Liver (tissue), 9 donors: ENCODE measurements around the gene STX16. TPM values are rescaled to one million over a fixed set of nuclear protein-coding genes. Genes with fewer than 3 reads are reported as not detected.

Experiments used
- DNase-seq: peaks from one replicate; pipeline ENCODE4 v3.0.0-alpha.2; 2017; ENCODE audit warnings: low spot score
- H3K27ac ChIP-seq, 2 donors: one replicate each; pipeline ENCODE4 v1.7.0; 2013; ENCODE audit warnings: inconsistent platforms in 2 of 2, low read length in 2 of 2, control low read depth in 1 of 2, low read depth in 1 of 2, mild to moderate bottlenecking in 1 of 2
- H3K27me3 ChIP-seq, 4 donors: one replicate each; pipeline versions ENCODE4 v1.6.1 to v1.7.0; 2013; ENCODE audit warnings: low read length in 3 of 4, inconsistent platforms in 1 of 4, mild to moderate bottlenecking in 1 of 4, moderate library complexity in 1 of 4; ENCODE audit not compliant: control insufficient read depth in 4 of 4, insufficient read depth in 4 of 4
- H3K36me3 ChIP-seq, 4 donors: one replicate each; pipeline versions ENCODE4 v1.6.1 to v1.7.0; 2013; ENCODE audit warnings: low read length in 3 of 4, mild to moderate bottlenecking in 3 of 4, low read depth in 1 of 4, moderate library complexity in 1 of 4; ENCODE audit not compliant: control insufficient read depth in 4 of 4, insufficient read depth in 3 of 4
- H3K4me1 ChIP-seq, 4 donors: one replicate each; pipeline versions ENCODE4 v1.6.1 to v1.7.0; 2013; ENCODE audit warnings: low read length in 3 of 4, mild to moderate bottlenecking in 3 of 4, moderate library complexity in 1 of 4; ENCODE audit not compliant: control insufficient read depth in 4 of 4, insufficient read depth in 4 of 4
- H3K4me3 ChIP-seq, 3 donors: one replicate each; pipeline versions ENCODE4 v1.6.1 to v1.7.0; 2013; ENCODE audit warnings: low read length in 3 of 3, control low read depth in 1 of 3, low read depth in 1 of 3, mild to moderate bottlenecking in 1 of 3
- H3K9ac ChIP-seq, 2 donors: one replicate each; pipeline ENCODE4 v1.7.0; 2013; ENCODE audit warnings: low read length in 2 of 2, mild to moderate bottlenecking in 2 of 2, moderate library complexity in 2 of 2, control low read depth in 1 of 2, low read depth in 1 of 2
- H3K9me3 ChIP-seq, 4 donors: one replicate each; pipeline versions ENCODE4 v1.6.1 to v1.7.0; 2013; ENCODE audit warnings: low read length in 3 of 4; ENCODE audit not compliant: control insufficient read depth in 4 of 4
- CTCF ChIP-seq: fragments of 150-350 bp; IDR thresholded peaks from 2 replicates; pipeline ENCODE4 v1.5.1; 2017; ENCODE audit warnings: improper control_type of control experiment, low read depth, low read length; ENCODE audit not compliant: missing input control
- EGR1 ChIP-seq, 2 donors: IDR thresholded peaks; 2 replicates each; pipeline ENCODE4 v1.6.1; 2016 to 2018; ENCODE audit warnings: antibody characterized with exemption in 2 of 2, low read depth in 2 of 2
- FOXA1 ChIP-seq: IDR thresholded peaks from 2 replicates; pipeline ENCODE4 v1.6.1; 2016; ENCODE audit warnings: antibody characterized with exemption
- FOXA2 ChIP-seq: IDR thresholded peaks from 2 replicates; pipeline ENCODE4 v1.6.1; 2016; ENCODE audit warnings: antibody characterized with exemption
- GABPA ChIP-seq, 2 donors: IDR thresholded peaks in 1 of 2; conservative IDR thresholded peaks in 1 of 2; 2 replicates each; pipeline ENCODE4 v1.6.1; 2016; ENCODE audit warnings: antibody characterized with exemption in 2 of 2, mild to moderate bottlenecking in 1 of 2, moderate library complexity in 1 of 2
- HNF4A ChIP-seq, 2 donors: conservative IDR thresholded peaks; 2 replicates each; pipeline ENCODE4 v1.6.1; 2016; ENCODE audit warnings: antibody characterized with exemption in 2 of 2, mild to moderate bottlenecking in 2 of 2
- HNF4G ChIP-seq: IDR thresholded peaks from 2 replicates; pipeline ENCODE4 v1.6.1; 2016; ENCODE audit warnings: antibody characterized with exemption
- JUND ChIP-seq, 2 donors: IDR thresholded peaks; 2 replicates each; pipeline ENCODE4 v1.6.1; 2016; ENCODE audit warnings: antibody characterized with exemption in 2 of 2
- NR2F2 ChIP-seq: IDR thresholded peaks from 2 replicates; pipeline ENCODE4 v1.6.1; 2016; ENCODE audit warnings: antibody characterized with exemption
- RAD21 ChIP-seq, 2 donors: IDR thresholded peaks; 2 replicates each; pipeline ENCODE4 v1.6.1; 2016; ENCODE audit warnings: antibody characterized with exemption in 2 of 2, mild to moderate bottlenecking in 2 of 2
- RXRA ChIP-seq, 2 donors: IDR thresholded peaks; 2 replicates each; pipeline ENCODE4 v1.6.1; 2017 to 2018; ENCODE audit warnings: antibody characterized with exemption in 2 of 2, mild to moderate bottlenecking in 1 of 2
- SP1 ChIP-seq: IDR thresholded peaks from 2 replicates; pipeline ENCODE4 v1.6.1; 2018; ENCODE audit warnings: antibody characterized with exemption, mild to moderate bottlenecking
- TAF1 ChIP-seq: conservative IDR thresholded peaks from 2 replicates; pipeline ENCODE4 v1.6.1; 2016; ENCODE audit warnings: antibody characterized with exemption, mild to moderate bottlenecking
- YY1 ChIP-seq: IDR thresholded peaks from 2 replicates; pipeline ENCODE4 v1.6.1; 2016; ENCODE audit warnings: antibody characterized with exemption, mild to moderate bottlenecking
- WGBS: extraction: QIAGEN DNeasy Blood & Tissue Kit; methylation state at CpG from one replicate; pipeline ENCODE4 v1.1.7; 2013; 5-methylcytosine and 5-hydroxymethylcytosine counted together
- polyA plus RNA-seq, 2 donors: library from polyadenylated mRNA; stranded (reverse) in 1 of 2; unstranded in 1 of 2; fragments of 200-250 nt in 1 of 2; fragments of >200 nt in 1 of 2; fragmentation: Nextera tagmentation in 1 of 2; extraction: Ambion mirVana in 1 of 2; gene quantifications; one replicate each; pipeline versions ENCODE4 v1.2.1 to v1.2.3, GENCODE V29; 2013 to 2015
- total RNA-seq, 2 donors: library from RNA; depleted of rRNA; stranded (reverse); fragments of >200 nt; gene quantifications; one replicate each; pipeline ENCODE4 v1.2.3, GENCODE V29; 2014
- TF ChIP-seq, protein P1 (sequence below): IDR thresholded peaks from 2 replicates; pipeline ENCODE4 v1.6.1; 2016; ENCODE audit warnings: antibody characterized with exemption
- TF ChIP-seq, protein P2 (sequence below): IDR thresholded peaks from 2 replicates; pipeline ENCODE4 v1.6.1; 2016; ENCODE audit warnings: antibody characterized with exemption
- donor health status: healthy.
- donor health status: healthy.
- donor health status: healthy.
- donor health status: healthy.
- donor health status: healthy.

STX16 gene
- total and polyA plus RNA-seq, 4 donors = 8.5 to 32.5 (median 16.6) TPM

DNA sequence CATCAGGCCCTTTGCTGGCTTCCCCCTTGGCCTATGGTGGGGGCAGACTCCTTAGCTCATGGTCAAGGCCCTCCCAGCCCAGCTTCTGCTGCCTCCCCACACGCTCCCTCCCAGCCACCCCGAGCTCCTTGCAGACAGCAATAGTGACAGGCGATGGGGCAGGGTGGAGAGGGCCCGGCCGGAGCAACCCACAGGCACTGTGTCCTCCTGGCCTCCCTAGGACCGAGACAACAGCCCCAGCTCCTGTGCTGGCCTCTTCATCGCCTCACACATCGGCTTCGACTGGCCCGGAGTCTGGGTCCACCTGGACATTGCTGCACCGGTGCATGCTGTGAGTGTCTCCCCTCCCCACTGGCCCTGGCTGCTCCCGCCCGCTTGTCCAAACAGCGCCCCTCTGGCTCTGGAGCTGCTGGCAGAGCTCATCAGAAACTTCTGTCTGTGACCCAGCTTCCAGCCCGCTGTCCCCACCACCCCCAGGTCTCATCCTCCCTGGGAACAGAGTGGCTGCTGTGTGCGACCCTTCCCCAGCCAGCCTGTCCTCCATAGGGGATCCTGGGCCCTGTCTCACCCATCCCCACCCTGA is 63.3 kb downstream of the STX16 start:
- H3K27me3 ChIP-seq = no peaks in the 10 kb centered on the region
- H3K9ac ChIP-seq = no peak overlapping the region
- TF ChIP-seq GABPA (IDR thresholded peaks at IDR 0.05 in 1 of 2, conservative IDR thresholded peaks at IDR 0.05 in 1 of 2) = no peak
- no peak for TF ChIP-seq FOXA2
- TF ChIP-seq RXRA (IDR thresholded peaks at IDR 0.05) = no peak
- TF ChIP-seq, protein P1, sequence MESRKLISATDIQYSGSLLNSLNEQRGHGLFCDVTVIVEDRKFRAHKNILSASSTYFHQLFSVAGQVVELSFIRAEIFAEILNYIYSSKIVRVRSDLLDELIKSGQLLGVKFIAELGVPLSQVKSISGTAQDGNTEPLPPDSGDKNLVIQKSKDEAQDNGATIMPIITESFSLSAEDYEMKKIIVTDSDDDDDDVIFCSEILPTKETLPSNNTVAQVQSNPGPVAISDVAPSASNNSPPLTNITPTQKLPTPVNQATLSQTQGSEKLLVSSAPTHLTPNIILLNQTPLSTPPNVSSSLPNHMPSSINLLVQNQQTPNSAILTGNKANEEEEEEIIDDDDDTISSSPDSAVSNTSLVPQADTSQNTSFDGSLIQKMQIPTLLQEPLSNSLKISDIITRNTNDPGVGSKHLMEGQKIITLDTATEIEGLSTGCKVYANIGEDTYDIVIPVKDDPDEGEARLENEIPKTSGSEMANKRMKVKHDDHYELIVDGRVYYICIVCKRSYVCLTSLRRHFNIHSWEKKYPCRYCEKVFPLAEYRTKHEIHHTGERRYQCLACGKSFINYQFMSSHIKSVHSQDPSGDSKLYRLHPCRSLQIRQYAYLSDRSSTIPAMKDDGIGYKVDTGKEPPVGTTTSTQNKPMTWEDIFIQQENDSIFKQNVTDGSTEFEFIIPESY = no peak
- no peak for TF ChIP-seq TAF1
- no peak for TF ChIP-seq SP1
- TF ChIP-seq CTCF = no peak
- TF ChIP-seq HNF4G = no peak
- TF ChIP-seq, protein P2, sequence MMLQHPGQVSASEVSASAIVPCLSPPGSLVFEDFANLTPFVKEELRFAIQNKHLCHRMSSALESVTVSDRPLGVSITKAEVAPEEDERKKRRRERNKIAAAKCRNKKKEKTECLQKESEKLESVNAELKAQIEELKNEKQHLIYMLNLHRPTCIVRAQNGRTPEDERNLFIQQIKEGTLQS = no peak
- TF ChIP-seq JUND (IDR thresholded peaks at IDR 0.05) = no peak
- TF ChIP-seq HNF4A (conservative IDR thresholded peaks at IDR 0.05) = no peak
- no peak for TF ChIP-seq NR2F2
- TF ChIP-seq RAD21 (IDR thresholded peaks at IDR 0.05) = no peak
- no peaks in the 10 kb centered on the region for H3K4me1 ChIP-seq
- no peak overlapping the region for H3K4me3 ChIP-seq
- no peaks in the 10 kb centered on the region for H3K9me3 ChIP-seq
- H3K36me3 ChIP-seq = peaks cover 0 to 2% (median under 1%) of the 10 kb centered on the region in 4 donors
- 97% methylated on average over 16 of the region's 16 CpGs for WGBS
- no peak for DNase-seq
- no peak overlapping the region for H3K27ac ChIP-seq

GRCh38 chr20:58714923-58715351 is 63.9 kb downstream of the STX16 start:
- H3K9me3 ChIP-seq = no peaks in the 10 kb centered on the region
- peaks cover 0 to 2% (median 0%) of the 10 kb centered on the region in 4 donors for H3K36me3 ChIP-seq
- H3K9ac ChIP-seq = no peak overlapping the region
- TF ChIP-seq EGR1 (IDR thresholded peaks at IDR 0.05; ENCODE audit: low read depth in 2 of 2) = no peak
- TF ChIP-seq YY1 = no peak
- no peak for TF ChIP-seq JUND (IDR thresholded peaks at IDR 0.05)
- TF ChIP-seq, protein P1 = no peak
- TF ChIP-seq, protein P2 = no peak
- no peak for TF ChIP-seq CTCF
- TF ChIP-seq FOXA1 = no peak
- H3K27ac ChIP-seq = no peak overlapping the region
- no peak overlapping the region for H3K4me3 ChIP-seq
- DNase-seq = no peak
- H3K27me3 ChIP-seq = no peaks in the 10 kb centered on the region
- 92% methylated on average over 14 of the region's 14 CpGs for WGBS
- no peaks in the 10 kb centered on the region for H3K4me1 ChIP-seq
